NCI-H1694 (cell line): Measurements from ENCODE around the gene UNC13D.
A peak's percentile ranks its signal among the peaks of the same experiment; 100 is the strongest.

ENCODE experiments used
- DNase-seq: peaks from one replicate; lab custom pipeline; 2025; lab: John Stamatoyannopoulos, UW

UNC13D gene

GRCh38 chr17:75834279-75834920 is 9.8 kb downstream of the UNC13D start:
- peak; percentile 43 for DNase-seq

DNA sequence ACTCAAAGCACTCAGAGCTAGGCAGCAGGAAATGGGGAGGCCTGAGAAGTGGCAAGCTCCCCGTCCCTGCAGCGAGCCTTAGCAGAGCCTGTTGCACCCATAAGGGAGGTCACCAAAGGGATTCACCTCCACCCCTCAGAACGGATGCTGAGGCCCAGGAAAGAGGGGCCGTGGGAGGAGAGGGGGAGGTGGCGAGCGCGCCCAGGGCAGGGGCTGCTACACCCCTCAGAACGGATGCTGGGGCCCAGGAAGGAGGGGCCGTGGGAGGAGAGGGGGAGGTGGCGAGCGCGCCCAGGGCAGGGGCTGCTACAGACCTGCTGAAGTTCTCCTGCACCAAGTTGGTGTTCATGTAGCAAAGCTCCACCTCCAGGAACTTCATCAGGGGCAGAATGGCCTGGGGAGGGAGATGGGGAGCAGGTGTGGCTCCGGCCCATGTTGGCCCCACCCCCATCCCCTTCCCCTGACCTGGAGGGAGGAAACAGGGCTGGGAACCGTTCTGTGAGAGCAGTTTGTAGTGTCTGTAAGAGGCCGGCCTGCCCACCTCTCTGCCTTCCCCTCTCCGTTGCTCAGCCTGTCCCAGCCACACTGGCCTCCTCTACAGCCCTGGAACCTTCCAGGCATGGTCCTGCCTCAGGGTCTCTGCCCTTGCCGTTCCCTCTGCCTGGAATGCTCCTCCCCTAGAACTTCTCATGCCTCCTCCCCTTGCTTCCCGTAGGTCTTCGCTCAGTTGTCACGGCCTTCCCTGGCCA is 11.4 kb downstream of the UNC13D start:
- no peak for DNase-seq

- DNase-seq, result no peak
Measured at GRCh38 chr17:75832164-75832651, 12.0 kb downstream of the UNC13D start.

DNA sequence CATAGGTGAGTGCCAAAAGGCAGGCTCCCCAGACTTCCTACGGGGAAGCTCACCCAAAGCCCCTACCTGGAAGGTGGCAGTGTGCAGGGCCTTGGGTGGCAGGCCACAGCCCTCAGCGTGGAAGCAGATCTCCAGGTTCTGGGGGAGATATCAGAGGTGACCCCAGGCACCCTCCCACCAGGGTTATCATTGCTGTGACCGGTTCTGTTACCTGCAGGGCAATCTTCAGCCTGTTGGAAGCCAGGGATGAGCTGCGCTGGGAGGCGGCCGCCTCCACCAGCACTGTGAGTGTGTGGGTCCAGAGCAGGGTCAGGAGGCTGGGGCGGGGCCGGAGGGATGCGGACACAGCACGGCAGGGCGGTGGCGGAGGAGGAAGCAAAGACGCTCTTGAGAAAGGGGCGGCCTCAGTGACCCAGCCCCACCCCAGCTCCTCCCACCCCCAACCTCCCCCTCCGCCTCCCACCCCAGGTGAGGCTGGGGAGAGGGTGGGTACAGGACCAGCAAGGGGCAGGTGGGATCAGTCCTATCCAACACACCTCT is 13.1 kb downstream of the UNC13D start:
- DNase-seq, result no peak

- DNase-seq, result no peak
Measured at GRCh38 chr17:75830164-75831031, 13.8 kb downstream of the UNC13D start.

GRCh38 chr17:75829747-75830146 is 14.5 kb downstream of the UNC13D start:
- no peak for DNase-seq

DNA sequence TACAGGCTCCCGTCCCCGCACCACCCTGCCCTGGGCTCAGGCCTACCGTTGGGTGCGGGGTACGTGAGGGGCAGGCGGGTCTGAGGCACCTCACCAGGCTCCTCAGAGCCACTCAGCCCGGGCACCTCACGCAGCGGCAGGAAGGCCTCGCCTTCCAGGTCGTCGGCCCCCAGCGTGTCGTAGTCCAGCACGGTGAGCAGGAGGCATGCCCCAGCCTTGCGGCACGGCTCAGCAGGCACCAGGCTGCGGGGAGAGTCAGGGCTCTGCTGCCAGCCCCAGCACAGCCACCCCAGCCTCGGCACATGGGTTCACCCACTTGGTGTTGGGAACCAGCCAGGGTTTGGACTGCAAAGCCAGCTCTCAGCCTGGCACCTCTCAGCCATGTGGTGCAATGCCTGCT is 15.5 kb downstream of the UNC13D start:
- DNase-seq, result no peak

DNA sequence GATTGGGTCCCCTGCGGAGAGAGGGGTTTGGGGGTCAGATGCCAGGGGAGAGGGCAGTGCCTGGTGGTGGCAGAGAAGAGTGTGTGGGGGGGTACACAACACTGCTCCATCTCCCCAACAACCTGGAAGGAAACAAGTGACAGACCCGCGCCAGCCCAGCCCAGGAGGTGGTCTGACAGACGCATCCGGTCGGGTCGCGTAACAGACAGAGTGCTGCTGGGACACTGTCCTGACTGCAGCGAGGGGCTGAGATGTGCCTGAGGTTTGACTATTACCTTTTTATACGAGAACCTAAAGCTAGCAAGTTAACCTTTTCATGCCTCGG is 16.2 kb downstream of the UNC13D start:
- DNase-seq, result no peak

DNA sequence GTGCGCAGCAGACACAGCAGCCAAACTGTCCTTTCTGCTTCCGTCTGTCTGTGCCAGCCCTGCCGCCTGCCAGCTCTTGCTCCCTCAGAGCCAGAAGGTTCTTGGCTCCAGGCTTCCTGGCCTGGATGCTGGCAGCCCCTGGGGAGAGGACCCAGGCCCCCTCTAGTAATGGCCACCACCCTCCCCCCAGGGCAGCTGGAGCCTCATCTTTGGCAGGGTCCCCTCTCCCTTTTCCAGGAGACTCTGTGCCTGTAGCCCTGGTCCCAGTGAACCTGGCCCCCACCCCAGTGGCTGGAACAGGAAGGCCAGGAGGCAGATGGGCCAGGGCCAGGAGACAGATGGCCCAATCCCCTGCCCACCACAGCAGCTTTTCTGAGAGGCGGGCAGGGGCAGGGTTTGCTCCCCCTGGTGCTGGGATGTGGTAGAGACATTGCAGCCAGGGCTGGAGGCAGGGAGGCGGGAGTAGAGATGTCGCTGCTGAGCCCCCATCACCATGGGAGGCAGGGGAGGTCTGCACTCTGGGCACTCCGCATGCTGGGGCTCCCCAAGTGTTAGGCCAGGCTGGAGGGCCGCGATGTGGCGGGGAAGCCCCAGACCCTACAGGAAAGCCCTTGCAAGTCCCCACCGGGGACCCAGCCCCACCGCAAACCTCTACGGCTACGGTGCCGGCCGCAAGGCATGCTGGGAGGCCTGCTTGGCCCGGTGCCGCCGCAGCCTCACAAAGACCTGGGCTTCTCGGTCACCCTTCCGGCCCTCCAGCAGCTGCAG is 16.7 kb downstream of the UNC13D start:
- peak; percentile 82 for DNase-seq

DNA sequence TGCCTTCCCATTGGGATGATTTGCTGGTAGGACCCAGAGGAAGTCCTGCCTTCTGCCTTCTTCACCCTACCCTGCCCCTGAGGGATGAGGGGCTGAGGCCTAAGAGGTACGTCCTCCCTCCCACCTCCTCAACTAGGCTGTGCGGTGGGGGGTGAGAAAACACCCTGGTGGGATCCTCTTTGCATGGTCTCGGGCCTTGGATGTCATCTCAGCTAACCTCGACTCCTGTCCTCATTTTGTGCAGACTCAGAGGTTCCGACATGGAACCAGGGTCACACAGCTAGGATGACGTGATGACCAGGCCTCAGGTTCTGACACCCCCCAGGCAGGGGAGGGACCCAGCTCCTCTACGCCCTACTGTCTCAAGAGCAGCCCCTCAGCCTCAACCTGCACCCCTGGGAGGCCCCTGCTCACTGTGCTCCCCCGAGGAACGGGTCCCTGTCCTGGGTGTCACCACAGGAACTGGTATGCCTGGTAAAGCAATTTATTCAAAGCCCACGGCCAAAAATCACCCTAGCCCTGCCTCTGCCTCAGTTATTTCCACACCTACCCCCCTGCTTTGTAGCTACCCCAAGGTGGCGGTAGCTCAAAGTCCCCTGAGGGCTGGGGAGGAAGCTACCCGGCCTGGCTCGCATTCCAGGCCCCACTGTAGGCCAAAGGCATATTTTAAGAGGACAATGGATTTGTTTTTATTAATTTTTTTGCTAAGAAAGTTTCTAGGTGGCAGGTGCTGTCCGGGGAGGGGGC is 17.5 kb downstream of the UNC13D start:
- no peak for DNase-seq

GRCh38 chr17:75825748-75826370 is 18.3 kb downstream of the UNC13D start:
- DNase-seq, result no peak

- DNase-seq, result no peak
Measured at GRCh38 chr17:75825149-75825552, 19.1 kb downstream of the UNC13D start.

DNA sequence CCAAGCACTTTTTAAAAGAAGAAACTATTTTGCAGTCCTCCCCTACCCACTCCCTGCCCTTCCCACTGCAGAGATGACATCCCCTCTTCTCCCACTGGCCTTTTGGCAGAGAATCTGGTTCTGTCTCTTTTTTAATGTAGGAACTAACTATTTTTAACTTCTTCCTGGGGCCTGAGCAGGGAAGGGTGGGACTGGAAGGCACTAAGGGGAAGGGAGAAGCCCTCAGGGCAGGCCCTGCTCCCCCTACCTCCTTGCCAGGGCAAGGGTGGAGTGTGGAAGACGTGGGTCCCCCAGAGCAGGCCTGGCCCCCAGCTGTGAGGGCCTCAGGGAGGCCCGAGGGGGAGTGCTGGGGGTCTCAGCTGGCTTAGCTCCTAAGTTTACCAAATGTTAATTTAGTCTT is 19.5 kb downstream of the UNC13D start:
- no peak for DNase-seq

- no peak for DNase-seq
Measured at GRCh38 chr17:75824050-75824552, 20.1 kb downstream of the UNC13D start.

- DNase-seq, result no peak
Measured at GRCh38 chr17:75823257-75824041, 20.8 kb downstream of the UNC13D start.

DNA sequence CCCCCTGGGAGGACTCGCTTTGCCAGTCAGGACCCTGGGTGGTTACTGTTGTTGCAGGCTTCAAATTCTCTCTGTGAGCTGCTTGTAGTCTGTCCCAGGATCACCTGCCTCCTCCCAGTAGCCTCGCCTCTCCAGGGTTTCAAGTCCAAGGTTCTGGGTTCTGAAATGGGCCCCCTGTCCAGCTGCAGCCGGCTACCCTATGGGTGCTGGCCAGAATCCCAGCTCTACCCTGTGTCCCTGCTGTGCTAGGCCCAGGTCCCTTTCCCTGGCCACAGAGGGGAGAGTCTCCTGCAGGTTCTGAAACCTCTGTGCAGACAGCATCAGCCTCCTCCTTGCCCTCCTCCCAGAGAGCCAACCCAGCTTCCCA is 21.4 kb downstream of the UNC13D start:
- DNase-seq, result no peak

- DNase-seq, result peak; percentile 30
Measured at GRCh38 chr17:75822119-75822799, 21.9 kb downstream of the UNC13D start.

DNA sequence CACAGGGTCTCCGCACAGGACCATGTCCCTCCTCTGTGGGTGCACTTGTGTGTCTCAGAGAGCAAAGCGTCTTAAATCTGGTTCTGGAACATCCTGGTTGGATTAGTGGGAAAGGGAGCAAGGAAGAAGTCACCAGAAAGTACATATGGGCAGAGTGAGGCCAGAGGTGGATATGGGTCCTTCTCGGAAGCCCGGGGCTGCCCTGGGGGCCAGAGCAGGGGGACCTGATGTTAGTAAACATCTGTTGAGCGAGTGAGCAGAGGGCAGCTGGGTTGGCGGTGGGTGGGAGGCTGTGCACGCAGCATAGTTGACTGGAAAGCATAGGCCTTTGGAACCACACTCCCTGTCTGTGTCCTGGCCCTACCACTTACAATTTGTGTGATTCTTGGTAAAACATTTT is 22.7 kb downstream of the UNC13D start:
- DNase-seq, result no peak
